Effector CD8-positive, alpha-beta T cell (primary cell): ENCODE results near the gene KRTAP17-1.

Experiments used
- DNase-seq: peaks from one replicate; lab custom pipeline; 2025; lab: John Stamatoyannopoulos, UW

KRTAP17-1 gene

GRCh38 chr17:41332239-41332638 lies 16.7 kb upstream of the KRTAP17-1 start:
- no peak for DNase-seq

- DNase-seq: no peak
Measured at GRCh38 chr17:41331606-41332005, 16.1 kb upstream of the KRTAP17-1 start.

GRCh38 chr17:41329279-41329948 lies 13.9 kb upstream of the KRTAP17-1 start:
- no peak for DNase-seq

GRCh38 chr17:41328207-41328606 lies 12.7 kb upstream of the KRTAP17-1 start:
- no peak for DNase-seq

GRCh38 chr17:41327411-41328120 lies 12.1 kb upstream of the KRTAP17-1 start:
- no peak for DNase-seq

GRCh38 chr17:41326173-41327145 lies 10.9 kb upstream of the KRTAP17-1 start:
- no peak for DNase-seq

- DNase-seq: no peak
Measured at GRCh38 chr17:41325611-41326010, 10.1 kb upstream of the KRTAP17-1 start.

- no peak for DNase-seq
Measured at GRCh38 chr17:41325126-41325525, 9.6 kb upstream of the KRTAP17-1 start.

- no peak for DNase-seq
Measured at GRCh38 chr17:41324180-41325075, 8.9 kb upstream of the KRTAP17-1 start.

GRCh38 chr17:41322903-41323895 lies 7.7 kb upstream of the KRTAP17-1 start:
- DNase-seq: no peak

- DNase-seq: no peak
Measured at GRCh38 chr17:41322094-41322902, 6.8 kb upstream of the KRTAP17-1 start.

- no peak for DNase-seq
Measured at GRCh38 chr17:41318231-41318630, 2.7 kb upstream of the KRTAP17-1 start.

GRCh38 chr17:41315814-41316445 lies 420 bp upstream of the KRTAP17-1 start:
- DNase-seq: no peak

- DNase-seq: no peak
Measured at GRCh38 chr17:41311111-41311510, 4.4 kb downstream of the KRTAP17-1 start.

- no peak for DNase-seq
Measured at GRCh38 chr17:41308918-41309359, 6.6 kb downstream of the KRTAP17-1 start, which contains the start of gene KRTAP16-1. TSS of gene KRTAP16-1 (minus strand) at chr17:41309309. CDS start at chr17:41309253, 56 bp downstream.

- DNase-seq: peak; percentile 49
Measured at GRCh38 chr17:41308251-41308917, 7.1 kb downstream of the KRTAP17-1 start.

GRCh38 chr17:41307647-41308046 lies 7.9 kb downstream of the KRTAP17-1 start:
- DNase-seq: no peak

GRCh38 chr17:41304091-41304490 lies 11.4 kb downstream of the KRTAP17-1 start:
- DNase-seq: no peak
